Sigmoid colon (tissue), 4 donors: ENCODE results near the gene TCERG1.

Source experiments
- EP300 ChIP-seq, 4 donors: sonication (generic); formaldehyde crosslinking; IDR thresholded peaks; one replicate each; pipeline ENCODE4 v1.6.1; 2017; ENCODE audit warnings: antibody characterized with exemption in 4 of 4
- POLR2A ChIP-seq, 2 donors: fragments of 450-650 bp; IDR thresholded peaks; one replicate each; pipeline ENCODE4 v1.6.1; 2016; ENCODE audit warnings: antibody characterized with exemption in 2 of 2, mild to moderate bottlenecking in 2 of 2, moderate library complexity in 2 of 2
- POLR2AphosphoS5 ChIP-seq, 4 donors: sonication (generic); formaldehyde crosslinking; IDR thresholded peaks; one replicate each; pipeline ENCODE4 v1.6.1; 2017; ENCODE audit warnings: antibody characterized with exemption in 4 of 4
- TF ChIP-seq, protein P1 (sequence below), 4 experiments: fragments of 450-650 bp in 3 of 4; fragments of 200-600 bp in 1 of 4; IDR thresholded peaks; one replicate each; pipeline ENCODE4 v1.5.1; 2016 to 2019; ENCODE audit warnings: antibody characterized with exemption in 4 of 4, mild to moderate bottlenecking in 3 of 4, moderate library complexity in 2 of 4

DNA sequence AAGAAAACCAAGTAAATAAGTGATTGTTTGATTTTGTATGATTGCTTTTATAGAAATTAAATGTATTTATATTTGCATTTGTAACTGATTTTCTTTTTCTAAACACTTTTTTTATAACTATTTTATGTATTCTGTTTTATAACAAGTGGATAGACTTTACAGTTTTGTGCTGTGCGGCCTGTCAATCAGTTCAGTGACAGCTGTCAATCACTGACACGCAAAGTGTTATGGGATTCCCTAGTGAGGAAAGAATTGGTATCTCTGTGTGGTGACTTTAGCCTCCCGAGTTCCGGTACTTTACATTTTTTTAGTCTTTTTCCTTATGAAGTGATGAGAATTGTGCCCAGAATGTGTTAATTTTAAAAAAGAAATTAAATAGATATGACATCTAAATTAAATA lies 52.5 kb downstream of the TCERG1 start:
- TF ChIP-seq POLR2A (IDR thresholded peaks at IDR 0.05) (no peak), POLR2AphosphoS5 (IDR thresholded peaks at IDR 0.05) (no peak), EP300 (IDR thresholded peaks at IDR 0.05) (no peak)
- TF ChIP-seq, protein P1, sequence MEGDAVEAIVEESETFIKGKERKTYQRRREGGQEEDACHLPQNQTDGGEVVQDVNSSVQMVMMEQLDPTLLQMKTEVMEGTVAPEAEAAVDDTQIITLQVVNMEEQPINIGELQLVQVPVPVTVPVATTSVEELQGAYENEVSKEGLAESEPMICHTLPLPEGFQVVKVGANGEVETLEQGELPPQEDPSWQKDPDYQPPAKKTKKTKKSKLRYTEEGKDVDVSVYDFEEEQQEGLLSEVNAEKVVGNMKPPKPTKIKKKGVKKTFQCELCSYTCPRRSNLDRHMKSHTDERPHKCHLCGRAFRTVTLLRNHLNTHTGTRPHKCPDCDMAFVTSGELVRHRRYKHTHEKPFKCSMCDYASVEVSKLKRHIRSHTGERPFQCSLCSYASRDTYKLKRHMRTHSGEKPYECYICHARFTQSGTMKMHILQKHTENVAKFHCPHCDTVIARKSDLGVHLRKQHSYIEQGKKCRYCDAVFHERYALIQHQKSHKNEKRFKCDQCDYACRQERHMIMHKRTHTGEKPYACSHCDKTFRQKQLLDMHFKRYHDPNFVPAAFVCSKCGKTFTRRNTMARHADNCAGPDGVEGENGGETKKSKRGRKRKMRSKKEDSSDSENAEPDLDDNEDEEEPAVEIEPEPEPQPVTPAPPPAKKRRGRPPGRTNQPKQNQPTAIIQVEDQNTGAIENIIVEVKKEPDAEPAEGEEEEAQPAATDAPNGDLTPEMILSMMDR (IDR thresholded peaks at IDR 0.05), result no peak
